ENCODE data around the gene KCNQ1OT1.

Gene KCNQ1OT1

DNA sequence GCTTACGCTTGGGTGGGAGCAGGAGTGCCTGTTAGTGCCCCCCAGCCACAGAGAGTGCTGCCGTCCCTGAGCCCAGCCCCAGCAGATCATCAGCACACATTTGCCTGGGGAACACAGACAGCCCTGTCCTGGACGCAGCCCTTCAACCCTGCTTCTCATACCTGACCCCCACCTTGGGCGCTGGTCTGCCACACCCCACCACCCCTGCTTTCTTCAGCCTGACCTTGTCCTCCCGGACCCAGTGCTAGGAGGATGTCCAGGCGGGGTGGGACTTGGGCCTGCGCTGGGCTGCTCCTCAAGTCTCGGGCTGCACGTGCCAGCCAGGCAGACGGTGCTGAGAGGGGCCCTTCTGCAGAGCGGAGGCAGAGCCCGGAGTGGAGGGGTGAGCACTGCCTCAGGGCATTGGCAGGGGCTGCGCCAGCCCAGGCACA, 119.2 kb downstream of the KCNQ1OT1 start:
- Mint-ChIP-seq H3K4me1 (no peaks in the 10 kb centered on the region), H3K27me3 (no peaks in the 10 kb centered on the region), H3K4me3 (no peak overlapping the region), H3K9me3 (no peaks in the 10 kb centered on the region), H3K36me3 (no peaks in the 10 kb centered on the region), H3K27ac (no peak overlapping the region)
- ATAC-seq = no peak

GRCh38 chr11:2580061-2580421, 119.8 kb downstream of the KCNQ1OT1 start:
- Mint-ChIP-seq H3K27me3 (no peaks in the 10 kb centered on the region), H3K4me3 (no peak overlapping the region), H3K27ac (no peak overlapping the region), H3K4me1 (no peaks in the 10 kb centered on the region), H3K9me3 (no peaks in the 10 kb centered on the region), H3K36me3 (no peaks in the 10 kb centered on the region)
- ATAC-seq = no peak

GRCh38 chr11:2579315-2580060, 120.3 kb downstream of the KCNQ1OT1 start:
- no peaks in the 10 kb centered on the region for H3K4me1 Mint-ChIP-seq
- H3K4me3 Mint-ChIP-seq = no peak overlapping the region
- H3K9me3 Mint-ChIP-seq = no peaks in the 10 kb centered on the region
- no peaks in the 10 kb centered on the region for H3K36me3 Mint-ChIP-seq
- ATAC-seq = no peak
- no peak overlapping the region for H3K27ac Mint-ChIP-seq
- H3K27me3 Mint-ChIP-seq = no peaks in the 10 kb centered on the region

DNA sequence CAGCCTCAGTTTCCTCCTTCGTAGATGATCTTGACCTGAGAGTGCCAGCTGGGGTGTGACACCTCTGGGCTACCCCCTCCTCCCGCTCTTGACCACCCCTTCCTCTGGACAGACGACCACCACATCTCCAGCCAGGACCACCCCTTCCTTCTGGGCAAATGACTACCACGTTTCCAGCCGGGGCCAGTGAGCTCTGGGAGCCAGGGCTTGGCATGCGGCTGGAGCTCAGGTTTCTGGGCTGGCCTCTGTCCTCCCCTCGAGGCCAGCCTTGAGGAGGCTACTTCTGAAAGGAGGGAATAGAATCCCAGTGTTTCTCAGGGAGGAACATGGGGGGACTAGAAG, 120.9 kb downstream of the KCNQ1OT1 start:
- Mint-ChIP-seq H3K27me3 (no peaks in the 10 kb centered on the region), H3K4me1 (no peaks in the 10 kb centered on the region), H3K4me3 (no peak overlapping the region), H3K9me3 (no peaks in the 10 kb centered on the region), H3K36me3 (no peaks in the 10 kb centered on the region), H3K27ac (no peak overlapping the region)
- no peak for ATAC-seq

GRCh38 chr11:2577991-2578928, 121.5 kb downstream of the KCNQ1OT1 start:
- no peaks in the 10 kb centered on the region for H3K27me3 Mint-ChIP-seq
- no peak for ATAC-seq
- no peak overlapping the region for H3K27ac Mint-ChIP-seq
- H3K4me1 Mint-ChIP-seq = no peaks in the 10 kb centered on the region
- no peaks in the 10 kb centered on the region for H3K36me3 Mint-ChIP-seq
- H3K4me3 Mint-ChIP-seq = no peak overlapping the region
- no peaks in the 10 kb centered on the region for H3K9me3 Mint-ChIP-seq

DNA sequence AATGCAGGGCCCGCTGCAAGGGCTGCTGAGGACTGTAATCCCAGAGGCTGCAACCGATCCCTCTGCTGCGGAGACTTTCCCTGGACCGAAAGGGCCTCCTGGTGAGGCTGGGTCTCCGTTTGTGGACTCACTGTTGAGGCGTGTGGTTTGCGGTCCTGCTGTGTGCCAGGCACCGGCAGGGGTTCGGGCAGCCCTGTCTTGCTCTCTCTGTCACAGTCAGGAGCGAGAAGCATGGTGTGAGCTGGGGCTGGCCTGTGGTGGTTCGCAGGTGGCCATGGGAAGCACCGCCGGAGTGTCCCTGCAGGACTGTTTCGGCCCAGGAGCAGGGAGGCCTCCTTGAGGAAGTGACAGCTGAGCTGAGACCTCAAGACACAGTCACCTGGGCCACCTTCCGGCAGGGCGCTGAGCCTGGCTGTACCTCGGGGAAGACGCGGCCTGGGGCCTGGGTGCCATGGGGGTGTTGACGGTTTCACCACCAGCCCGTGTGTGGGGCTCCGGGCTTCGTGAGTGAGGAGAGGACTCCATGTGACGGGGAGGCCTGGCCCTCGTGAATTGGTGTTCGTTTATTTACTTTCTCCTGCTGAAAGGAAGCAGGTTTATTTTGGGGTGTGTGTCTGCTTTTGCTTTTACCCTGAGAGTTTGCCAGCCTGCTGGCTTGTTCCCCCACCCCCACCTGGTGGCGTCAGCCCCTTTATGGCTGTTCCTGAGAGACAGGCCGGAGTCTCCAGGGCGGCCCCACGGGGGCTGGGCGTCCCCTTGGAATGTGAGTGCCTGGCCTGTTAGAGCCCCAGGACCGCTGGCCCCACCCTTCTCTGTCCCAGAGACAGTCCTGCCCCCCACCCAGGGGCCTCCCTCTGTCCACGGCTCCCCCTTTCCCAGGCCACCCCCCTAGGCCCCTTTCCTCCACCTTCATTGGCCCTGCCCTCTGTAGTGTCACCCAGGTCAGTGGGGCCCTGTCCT, 122.5 kb downstream of the KCNQ1OT1 start:
- H3K36me3 Mint-ChIP-seq = no peaks in the 10 kb centered on the region

DNA sequence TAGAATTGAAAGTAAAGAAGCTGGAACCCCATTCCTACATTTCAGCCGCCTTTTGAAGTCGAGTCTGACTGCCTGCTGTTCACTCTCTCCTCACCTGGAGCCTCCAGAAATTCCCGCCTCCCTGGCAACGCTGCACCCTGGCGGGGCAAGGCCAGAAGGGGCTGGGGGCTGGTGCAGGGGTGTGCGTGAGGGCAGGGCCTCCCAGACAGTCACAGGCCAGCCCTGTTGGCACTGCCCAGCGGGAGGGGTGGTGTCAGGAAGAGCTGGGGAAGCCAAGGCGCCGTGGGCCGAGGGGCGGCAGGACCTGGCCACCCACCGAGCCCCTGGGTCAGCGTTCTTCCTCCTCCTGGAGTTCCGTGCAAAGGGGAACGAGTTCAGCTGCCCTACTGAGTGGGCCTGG, 123.2 kb downstream of the KCNQ1OT1 start:
- Mint-ChIP-seq H3K36me3 (no peaks in the 10 kb centered on the region), H3K9me3 (no peaks in the 10 kb centered on the region), H3K27me3 (no peaks in the 10 kb centered on the region), H3K27ac (no peak overlapping the region), H3K4me3 (no peak overlapping the region), H3K4me1 (no peaks in the 10 kb centered on the region)
- ATAC-seq = no peak

More for the DNA sequence above, 122.5 kb downstream of the KCNQ1OT1 start:
- Mint-ChIP-seq H3K4me3 (no peak overlapping the region), H3K27me3 (no peaks in the 10 kb centered on the region), H3K9me3 (no peaks in the 10 kb centered on the region), H3K27ac (no peak overlapping the region), H3K4me1 (no peaks in the 10 kb centered on the region)
- ATAC-seq = peak; percentile 28

- no peaks in the 10 kb centered on the region for H3K4me1 Mint-ChIP-seq
- no peak overlapping the region for H3K4me3 Mint-ChIP-seq
- ATAC-seq = no peak
- no peaks in the 10 kb centered on the region for H3K36me3 Mint-ChIP-seq
- H3K27ac Mint-ChIP-seq = no peak overlapping the region
- H3K9me3 Mint-ChIP-seq = no peaks in the 10 kb centered on the region
- H3K27me3 Mint-ChIP-seq = no peaks in the 10 kb centered on the region
These were observed 123.7 kb downstream of the KCNQ1OT1 start for GRCh38 chr11:2576111-2576510.

DNA sequence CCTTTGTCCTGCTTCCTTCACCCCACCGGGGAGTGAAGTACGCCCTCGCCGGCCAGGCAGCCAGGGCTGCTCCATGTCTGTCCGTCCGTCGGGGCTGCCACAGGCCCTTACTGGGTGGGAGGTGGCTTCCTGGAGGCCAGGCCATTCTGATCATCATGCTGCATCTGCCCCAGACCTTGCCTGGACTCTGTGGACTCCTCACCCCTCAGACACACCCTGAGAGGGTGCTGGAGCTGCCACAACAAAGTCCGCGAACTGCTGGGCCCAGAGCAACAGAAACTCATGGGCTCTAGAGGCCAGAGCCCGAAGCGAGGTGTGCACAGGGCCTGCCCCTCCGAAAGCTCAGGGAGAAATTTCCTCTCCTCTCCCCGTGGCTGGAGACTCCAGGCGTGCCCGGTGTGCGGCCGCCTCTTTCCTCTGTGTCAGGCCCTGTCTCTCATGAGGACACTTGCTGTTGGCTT, 124.2 kb downstream of the KCNQ1OT1 start:
- H3K36me3 Mint-ChIP-seq = no peaks in the 10 kb centered on the region
- no peak overlapping the region for H3K4me3 Mint-ChIP-seq
- H3K27ac Mint-ChIP-seq = no peak overlapping the region
- no peak for ATAC-seq
- no peaks in the 10 kb centered on the region for H3K27me3 Mint-ChIP-seq
- no peaks in the 10 kb centered on the region for H3K9me3 Mint-ChIP-seq
- H3K4me1 Mint-ChIP-seq = no peaks in the 10 kb centered on the region

- H3K4me1 Mint-ChIP-seq = no peaks in the 10 kb centered on the region
- H3K27me3 Mint-ChIP-seq = no peaks in the 10 kb centered on the region
- H3K9me3 Mint-ChIP-seq = no peaks in the 10 kb centered on the region
These were observed 125.0 kb downstream of the KCNQ1OT1 start for GRCh38 chr11:2574553-2575535.

GRCh38 chr11:2574043-2574552, 125.7 kb downstream of the KCNQ1OT1 start:
- Mint-ChIP-seq H3K9me3 (no peaks in the 10 kb centered on the region), H3K4me1 (no peaks in the 10 kb centered on the region), H3K4me3 (no peak overlapping the region), H3K36me3 (no peaks in the 10 kb centered on the region), H3K27me3 (no peaks in the 10 kb centered on the region), H3K27ac (no peak overlapping the region)
- ATAC-seq = no peak

More at GRCh38 chr11:2574553-2575535, 125.0 kb downstream of the KCNQ1OT1 start:
- Mint-ChIP-seq H3K36me3 (no peaks in the 10 kb centered on the region), H3K27ac (no peak overlapping the region), H3K4me3 (no peak overlapping the region)
- no peak for ATAC-seq

- Mint-ChIP-seq H3K9me3 (no peaks in the 10 kb centered on the region), H3K27me3 (no peaks in the 10 kb centered on the region), H3K36me3 (no peaks in the 10 kb centered on the region), H3K27ac (no peak overlapping the region), H3K4me3 (no peak overlapping the region), H3K4me1 (no peaks in the 10 kb centered on the region)
- ATAC-seq = no peak
These were observed 126.4 kb downstream of the KCNQ1OT1 start for GRCh38 chr11:2573240-2574042.

DNA sequence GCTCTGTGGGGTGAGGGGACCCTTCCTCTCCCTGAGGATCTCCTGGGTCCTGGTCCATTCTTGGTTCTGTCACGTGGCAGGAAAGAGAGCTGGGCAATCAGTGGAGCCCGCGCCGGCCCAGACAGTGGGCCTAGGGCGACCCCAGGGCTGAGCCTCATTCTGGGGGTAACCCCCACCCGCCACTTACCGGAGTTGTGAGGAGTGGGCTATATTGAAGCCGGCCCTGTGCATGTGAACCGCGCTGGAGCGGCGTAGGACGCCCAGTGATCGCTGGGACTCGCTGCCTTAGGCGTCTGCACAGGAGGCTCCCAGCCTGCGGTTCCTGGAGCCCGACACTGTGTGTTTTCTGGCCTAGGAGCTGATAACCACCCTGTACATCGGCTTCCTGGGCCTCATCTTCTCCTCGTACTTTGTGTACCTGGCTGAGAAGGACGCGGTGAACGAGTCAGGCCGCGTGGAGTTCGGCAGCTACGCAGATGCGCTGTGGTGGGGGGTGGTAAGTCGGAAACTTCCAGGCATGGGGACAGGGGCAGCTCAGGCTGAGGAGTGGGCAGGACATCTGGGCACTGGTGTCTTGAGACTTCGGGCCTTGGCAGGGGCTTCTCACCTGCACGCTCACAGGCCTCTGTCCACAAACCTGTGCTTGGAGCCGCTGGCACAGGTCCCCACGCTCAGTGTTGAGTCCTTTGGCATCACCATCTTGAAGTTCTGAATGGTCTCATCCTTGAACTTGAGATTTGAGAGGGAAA, 127.1 kb downstream of the KCNQ1OT1 start:
- no peak overlapping the region for H3K27ac Mint-ChIP-seq
- H3K4me3 Mint-ChIP-seq = no peak overlapping the region

More for the DNA sequence above, 127.1 kb downstream of the KCNQ1OT1 start:
- Mint-ChIP-seq H3K27me3 (no peaks in the 10 kb centered on the region), H3K4me1 (no peaks in the 10 kb centered on the region), H3K36me3 (no peaks in the 10 kb centered on the region), H3K9me3 (no peaks in the 10 kb centered on the region)
- ATAC-seq = no peak
